Subcutaneous abdominal adipose tissue (tissue), 5 donors: ENCODE data around the gene CA5A.
"Not testable (repeated sequence)": the region's sequence is repeated elsewhere in the genome, so short reads cannot be mapped to it uniquely, and the experiment has no call there.

Experiments
- H3K27ac ChIP-seq: one replicate; pipeline ENCODE4 v1.7.0; 2013; ENCODE audit warnings: low read depth, mild to moderate bottlenecking, inconsistent platforms, low read length, moderate library complexity
- H3K27me3 ChIP-seq, 5 donors: one replicate each; pipeline ENCODE4 v1.7.0; 2013; ENCODE audit warnings: low read length in 5 of 5, inconsistent platforms in 1 of 5; ENCODE audit not compliant: control insufficient read depth in 5 of 5, insufficient read depth in 4 of 5
- H3K36me3 ChIP-seq, 5 donors: one replicate each; pipeline ENCODE4 v1.7.0; 2013; ENCODE audit warnings: low read length in 5 of 5; ENCODE audit not compliant: control insufficient read depth in 5 of 5, insufficient read depth in 5 of 5
- H3K4me1 ChIP-seq, 5 donors: one replicate each; pipeline ENCODE4 v1.7.0; 2013; ENCODE audit warnings: low read length in 5 of 5, mild to moderate bottlenecking in 3 of 5, moderate library complexity in 1 of 5; ENCODE audit not compliant: control insufficient read depth in 5 of 5, insufficient read depth in 5 of 5
- H3K4me3 ChIP-seq, 5 donors: one replicate each; pipeline ENCODE4 v1.7.0; 2013; ENCODE audit warnings: low read length in 5 of 5, low read depth in 1 of 5
- H3K9ac ChIP-seq, 5 donors: one replicate each; pipeline ENCODE4 v1.7.0; 2013; ENCODE audit warnings: low read length in 5 of 5, mild to moderate bottlenecking in 4 of 5, moderate library complexity in 3 of 5
- H3K9me3 ChIP-seq, 5 donors: one replicate each; pipeline ENCODE4 v1.7.0; 2013; ENCODE audit warnings: low read length in 5 of 5; ENCODE audit not compliant: control insufficient read depth in 5 of 5
- donor health status: healthy.
- donor health status: healthy.
- donor health status: healthy.
- donor health status: healthy.
- donor health status: healthy.

CA5A gene

DNA sequence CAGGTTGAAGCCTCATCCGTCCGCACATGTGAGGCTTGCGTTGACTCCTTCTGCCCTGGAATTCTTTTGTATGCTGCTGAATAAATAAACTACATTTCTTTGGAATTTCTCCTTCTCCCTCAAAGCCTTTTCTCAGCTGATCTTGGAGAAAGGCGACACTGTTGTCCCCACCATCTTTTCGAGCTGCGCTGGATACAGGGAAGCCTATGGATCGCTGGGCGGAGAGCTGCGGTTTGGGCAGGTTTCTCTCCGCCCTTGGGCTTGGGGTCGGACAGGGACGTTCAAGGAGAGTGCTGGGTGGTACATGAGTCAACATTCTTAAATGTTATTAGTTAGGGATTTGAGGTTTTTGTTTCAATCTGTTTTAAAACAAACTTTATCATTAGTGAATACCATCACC is 35.8 kb downstream of the CA5A start:
- H3K4me1 ChIP-seq, H3K27ac ChIP-seq, H3K27me3 ChIP-seq, H3K9me3 ChIP-seq, H3K36me3 ChIP-seq, H3K9ac ChIP-seq, H3K4me3 ChIP-seq: not testable (repeated sequence)

DNA sequence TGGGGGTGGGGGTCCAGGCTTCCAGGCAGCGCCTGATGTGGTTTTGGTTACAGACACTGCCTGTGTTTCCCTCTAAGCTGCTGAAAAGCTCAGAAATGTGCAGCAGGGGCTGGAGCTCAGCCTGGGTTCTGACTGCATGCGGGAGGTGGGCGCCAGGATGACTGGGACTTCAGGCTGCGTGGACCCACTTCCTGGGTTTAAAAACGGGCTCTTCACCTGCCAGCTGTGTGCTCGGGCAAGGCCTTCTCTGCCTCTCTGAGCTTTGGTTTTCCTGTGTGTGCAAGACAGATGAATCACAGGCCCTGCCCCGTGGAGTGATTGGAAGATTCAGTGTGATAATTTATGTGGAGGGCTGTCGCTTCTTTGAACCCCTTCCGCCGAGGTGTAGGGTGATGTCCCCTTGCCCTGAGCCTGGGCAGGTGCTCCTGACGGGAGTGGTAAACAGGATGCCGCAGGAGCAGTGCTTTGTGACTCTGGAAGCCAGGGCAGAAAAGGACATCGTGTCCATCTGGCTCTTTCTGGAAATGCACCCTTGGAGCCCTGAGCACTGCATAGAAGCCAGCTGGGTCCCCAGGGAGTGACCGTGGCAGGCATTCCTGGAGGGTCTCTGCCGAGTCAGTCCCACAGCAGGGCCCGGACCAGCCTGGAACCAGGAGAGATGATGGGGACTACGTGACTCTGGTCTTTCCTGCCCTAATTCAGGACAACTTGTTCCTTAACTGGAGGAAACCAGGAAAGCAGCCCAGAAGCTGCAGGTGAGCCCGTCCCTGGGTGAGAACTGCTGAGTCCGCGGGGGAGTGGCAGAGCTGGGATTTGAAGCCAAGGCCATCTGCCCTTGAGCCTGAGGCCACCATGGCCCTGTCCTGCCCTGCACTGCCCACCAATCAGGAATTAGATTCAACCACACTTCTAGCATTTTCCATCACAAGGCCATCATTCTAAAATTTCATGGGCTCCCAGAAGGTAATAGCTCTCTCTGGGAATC is 38.5 kb downstream of the CA5A start:
- no peaks in the 10 kb centered on the region for H3K9me3 ChIP-seq
- H3K4me3 ChIP-seq: no peak overlapping the region
- no peak overlapping the region for H3K9ac ChIP-seq
- H3K36me3 ChIP-seq: no peaks in the 10 kb centered on the region
- peaks cover 0 to 6% (median 2%) of the 10 kb centered on the region in 5 donors for H3K27me3 ChIP-seq
- H3K4me1 ChIP-seq: peaks cover 0 to 5% (median 0%) of the 10 kb centered on the region in 5 donors
- no peak overlapping the region for H3K27ac ChIP-seq

DNA sequence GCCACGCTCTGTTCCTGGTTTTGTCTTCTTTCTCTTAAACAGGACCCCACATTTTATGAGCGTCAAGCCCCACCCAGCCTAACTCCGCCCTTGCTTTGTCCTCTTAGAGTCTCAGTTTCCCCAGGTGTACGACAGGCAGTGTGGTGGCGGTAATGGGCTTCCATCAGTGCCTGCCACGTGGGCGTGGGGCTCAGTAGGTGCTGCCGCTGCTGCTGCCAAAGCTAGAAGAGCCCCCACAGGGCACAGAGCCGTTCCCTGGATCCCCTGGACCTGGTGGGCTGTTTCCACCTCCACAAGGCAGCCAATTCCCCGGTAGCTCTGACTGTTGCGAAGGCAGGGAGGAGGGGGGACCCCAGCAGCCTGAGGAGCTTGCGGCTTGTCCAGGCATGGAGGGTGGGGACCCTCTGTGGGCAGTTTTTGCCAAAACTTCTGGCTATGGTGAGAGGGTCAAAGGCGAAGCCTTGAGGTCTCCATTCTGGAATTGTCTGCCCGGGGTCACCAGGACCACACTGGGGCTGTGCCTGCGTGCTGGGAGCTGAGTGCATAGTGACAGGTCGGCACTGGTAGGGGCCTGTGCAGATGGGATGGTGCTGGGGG is 39.3 kb downstream of the CA5A start:
- H3K4me3 ChIP-seq, H3K4me1 ChIP-seq, H3K27me3 ChIP-seq, H3K9ac ChIP-seq, H3K36me3 ChIP-seq, H3K9me3 ChIP-seq, H3K27ac ChIP-seq: not testable (repeated sequence)

DNA sequence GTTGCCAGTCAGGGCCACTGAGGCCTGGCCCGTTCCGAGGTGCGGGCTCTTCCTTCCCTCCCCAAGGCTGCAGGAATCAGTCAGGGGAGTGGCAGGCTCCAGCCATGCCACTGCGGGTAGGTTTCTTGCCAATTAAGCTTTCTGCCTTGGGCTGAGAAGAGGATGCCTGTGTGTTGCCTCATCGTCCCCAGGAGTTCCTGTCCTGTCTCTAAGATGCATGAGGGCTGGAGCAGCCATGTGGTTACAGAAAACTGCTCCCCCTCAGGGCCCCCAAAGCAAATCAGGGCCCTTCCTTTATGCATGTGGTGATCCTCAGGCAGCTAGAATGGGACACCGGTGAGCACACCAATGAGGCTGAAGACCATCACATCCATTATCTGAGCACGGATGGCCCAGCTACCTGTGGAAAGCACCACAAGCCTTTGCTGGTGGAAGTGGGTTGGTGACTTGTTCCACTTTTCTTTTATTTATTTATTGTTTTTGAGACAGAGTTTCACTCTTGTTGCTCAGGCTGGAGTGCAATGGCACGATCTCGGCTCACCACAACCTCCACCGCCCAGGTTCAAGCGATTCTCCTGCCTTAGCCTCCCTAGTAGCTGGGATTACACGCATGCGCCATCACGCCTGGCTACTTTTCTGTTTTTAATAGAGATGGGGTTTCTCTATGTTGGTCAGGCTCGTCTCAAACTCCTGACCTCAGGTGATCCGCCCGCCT is 40.0 kb downstream of the CA5A start:
- not testable (repeated sequence) for H3K4me1 ChIP-seq, H3K27me3 ChIP-seq, H3K27ac ChIP-seq, H3K9ac ChIP-seq, H3K9me3 ChIP-seq, H3K4me3 ChIP-seq, H3K36me3 ChIP-seq

DNA sequence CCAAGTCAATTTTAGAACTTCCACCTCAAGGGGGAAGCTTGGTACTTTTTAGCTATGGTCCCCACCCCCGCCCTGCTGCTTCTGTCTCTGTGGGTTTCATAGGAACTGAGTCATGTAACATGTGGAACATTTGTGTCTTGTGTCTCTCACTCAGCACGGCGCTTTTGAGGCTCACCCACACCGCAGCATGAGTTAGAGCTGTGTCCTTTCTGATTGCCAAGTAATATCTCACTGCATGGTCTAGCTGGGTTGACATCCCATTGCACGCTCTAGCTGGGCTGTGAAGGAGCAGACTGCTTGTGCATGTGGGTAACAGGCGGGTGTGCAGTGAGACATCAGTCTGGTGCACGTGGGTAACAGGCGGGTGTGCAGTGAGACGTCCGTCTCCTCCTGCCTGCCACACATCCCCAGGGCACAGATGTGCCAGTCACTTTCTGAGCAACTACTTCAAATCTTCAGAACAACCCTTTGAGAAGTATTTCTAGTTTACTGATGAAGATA is 40.6 kb downstream of the CA5A start:
- peaks cover 0 to 6% (median 2%) of the 10 kb centered on the region in 5 donors for H3K27me3 ChIP-seq
- H3K36me3 ChIP-seq: no peaks in the 10 kb centered on the region
- H3K27ac ChIP-seq: no peak overlapping the region
- peaks cover 0 to 5% (median 0%) of the 10 kb centered on the region in 5 donors for H3K4me1 ChIP-seq
- no peak overlapping the region for H3K4me3 ChIP-seq
- no peaks in the 10 kb centered on the region for H3K9me3 ChIP-seq
- H3K9ac ChIP-seq: no peak overlapping the region

DNA sequence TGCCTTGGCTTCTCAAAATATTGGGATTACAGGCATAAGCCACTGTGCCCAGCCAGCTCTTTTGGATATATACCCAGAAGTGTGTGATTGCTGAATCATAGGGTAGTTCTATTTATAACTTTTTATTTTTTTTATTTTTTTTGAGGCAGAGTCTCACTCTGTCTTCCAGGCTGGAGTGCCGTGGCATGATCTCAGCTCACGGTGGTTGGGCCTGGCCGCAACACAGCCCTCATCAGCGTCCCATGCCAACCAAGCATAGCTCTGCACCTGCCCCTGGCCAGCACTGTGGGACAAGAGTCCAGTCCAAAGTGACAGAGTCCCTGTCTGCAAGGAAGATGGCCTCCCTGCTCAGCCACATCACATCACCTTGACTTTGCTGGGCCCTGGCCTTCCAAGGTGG is 42.3 kb downstream of the CA5A start:
- not testable (repeated sequence) for H3K9me3 ChIP-seq, H3K27me3 ChIP-seq, H3K4me1 ChIP-seq, H3K9ac ChIP-seq, H3K36me3 ChIP-seq, H3K4me3 ChIP-seq, H3K27ac ChIP-seq

DNA sequence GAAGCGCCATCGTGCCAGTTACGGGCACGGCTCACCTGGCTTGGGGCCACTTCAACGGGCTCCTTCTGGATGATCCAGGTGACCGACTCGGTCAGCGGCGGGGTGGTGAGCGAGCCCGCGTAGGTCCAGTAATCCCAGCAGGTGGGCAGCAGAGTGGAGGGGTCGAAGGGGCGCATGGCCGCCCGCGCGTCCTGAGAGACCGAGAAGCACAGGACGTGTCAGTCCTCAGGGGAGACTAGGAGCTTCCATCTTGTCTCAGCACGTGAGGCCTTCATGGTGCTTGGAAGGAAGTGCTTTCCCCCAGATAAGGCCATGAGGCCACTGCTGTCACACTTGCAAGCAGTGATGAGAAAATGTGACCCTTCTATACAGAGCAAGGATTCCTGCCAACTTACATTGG is 44.6 kb downstream of the CA5A start:
- Histone ChIP-seq H3K4me1 (peaks cover 0 to 5% (median 0%) of the 10 kb centered on the region in 5 donors), H3K9me3 (peaks cover 0 to 5% (median 0%) of the 10 kb centered on the region in 5 donors), H3K4me3 (no peak overlapping the region), H3K27me3 (no peaks in the 10 kb centered on the region), H3K27ac (no peak overlapping the region), H3K9ac (no peak overlapping the region), H3K36me3 (no peaks in the 10 kb centered on the region)

DNA sequence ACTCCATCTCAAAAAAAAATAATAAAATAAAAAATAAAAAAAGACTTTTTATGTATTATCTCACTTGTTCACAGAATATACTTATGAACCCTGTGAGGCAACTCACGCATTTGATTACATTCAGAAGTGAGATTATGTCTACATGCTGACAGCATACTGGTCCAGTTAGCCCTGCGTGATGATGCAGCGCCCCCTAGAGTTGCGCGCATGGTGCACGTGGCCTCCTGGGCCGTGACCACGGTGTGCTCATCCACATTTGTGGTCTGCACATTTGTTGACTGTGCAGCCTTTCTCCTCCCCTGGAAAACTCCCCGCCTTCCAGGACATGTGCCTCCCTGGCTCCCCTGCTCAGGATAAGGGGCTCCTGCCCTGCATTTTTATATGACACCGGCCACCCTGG is 46.6 kb downstream of the CA5A start:
- not testable (repeated sequence) for H3K9ac ChIP-seq, H3K4me3 ChIP-seq, H3K27ac ChIP-seq, H3K4me1 ChIP-seq, H3K9me3 ChIP-seq, H3K36me3 ChIP-seq, H3K27me3 ChIP-seq

DNA sequence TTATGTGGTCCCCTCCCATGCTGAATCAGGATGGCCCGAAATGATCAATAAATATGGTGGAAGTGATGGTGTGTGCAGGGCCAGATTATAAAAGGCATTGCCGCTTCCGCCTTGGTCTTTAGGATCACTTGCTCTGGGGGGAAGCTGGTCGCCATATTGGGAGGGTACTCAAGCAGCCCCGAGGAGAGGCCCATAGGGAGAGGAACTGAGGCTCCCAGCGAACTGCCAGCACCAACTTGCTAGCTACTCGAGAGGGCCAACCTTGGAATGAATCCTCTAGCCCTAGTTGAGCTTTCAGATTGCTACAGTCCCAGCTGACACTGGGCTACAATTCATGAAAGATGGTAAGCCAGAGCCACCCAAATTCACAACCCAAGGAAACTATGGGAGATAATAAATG is 48.0 kb downstream of the CA5A start:
- H3K9me3 ChIP-seq, H3K27me3 ChIP-seq, H3K4me1 ChIP-seq, H3K4me3 ChIP-seq, H3K9ac ChIP-seq, H3K27ac ChIP-seq, H3K36me3 ChIP-seq: not testable (repeated sequence)

DNA sequence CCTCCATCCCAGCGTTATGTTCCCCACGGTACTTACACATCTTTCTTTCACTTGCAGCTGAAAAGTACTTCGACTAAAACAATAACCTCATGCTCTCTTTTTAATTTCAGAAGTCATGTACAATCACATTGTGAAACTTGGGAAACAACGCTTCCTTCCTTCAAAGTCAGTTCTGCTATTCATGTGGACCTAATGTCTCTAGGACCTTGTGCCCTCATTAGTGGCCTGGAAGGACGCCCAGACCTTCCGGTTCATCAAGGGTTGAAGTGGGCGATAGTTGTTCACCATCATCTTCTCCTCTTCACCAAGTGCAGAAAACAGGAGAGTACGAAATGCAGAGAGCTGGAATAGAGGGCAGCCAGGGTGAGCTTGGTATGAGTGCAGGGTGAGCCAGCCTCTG is 48.4 kb downstream of the CA5A start:
- not testable (repeated sequence) for H3K4me3 ChIP-seq, H3K27ac ChIP-seq, H3K27me3 ChIP-seq, H3K9ac ChIP-seq, H3K4me1 ChIP-seq, H3K36me3 ChIP-seq, H3K9me3 ChIP-seq
